HG02884 (cell line): Measurements from ENCODE around the gene CD81.
"Not testable (repeated sequence)": the region's sequence is repeated elsewhere in the genome, so short reads cannot be mapped to it uniquely, and the experiment has no call there.

Source experiments
- ATAC-seq: cut with Tn5 transposase; IDR thresholded peaks from one replicate; pipeline ENCODE4 v1.9.1; 2021; ENCODE audit warnings: mild to moderate bottlenecking, moderate library complexity; ENCODE audit not compliant: unreplicated experiment

The CD81 gene

GRCh38 chr11:2355000-2355644, 22.0 kb upstream of the CD81 start:
- no peak for ATAC-seq

GRCh38 chr11:2357246-2357645, 19.9 kb upstream of the CD81 start:
- ATAC-seq: no peak

- ATAC-seq: not testable (repeated sequence)
Measured at GRCh38 chr11:2357651-2358050, 19.5 kb upstream of the CD81 start.

GRCh38 chr11:2358754-2359442, 18.2 kb upstream of the CD81 start:
- no peak for ATAC-seq

GRCh38 chr11:2359557-2359956, 17.6 kb upstream of the CD81 start:
- ATAC-seq: no peak

- ATAC-seq: no peak
Measured at GRCh38 chr11:2360081-2360642, 16.9 kb upstream of the CD81 start.

GRCh38 chr11:2361565-2361964, 15.5 kb upstream of the CD81 start:
- ATAC-seq: no peak

GRCh38 chr11:2362414-2362813, 14.7 kb upstream of the CD81 start:
- no peak for ATAC-seq

- no peak for ATAC-seq
Measured at GRCh38 chr11:2363130-2363529, 14.0 kb upstream of the CD81 start.

GRCh38 chr11:2363577-2364370, 13.3 kb upstream of the CD81 start:
- no peak for ATAC-seq

GRCh38 chr11:2364386-2364785, 12.7 kb upstream of the CD81 start:
- ATAC-seq: not testable (repeated sequence)

- ATAC-seq: no peak
Measured at GRCh38 chr11:2365571-2366210, 11.4 kb upstream of the CD81 start.

GRCh38 chr11:2366276-2366675, 10.8 kb upstream of the CD81 start:
- ATAC-seq: no peak

GRCh38 chr11:2366733-2367132, 10.4 kb upstream of the CD81 start:
- no peak for ATAC-seq

- ATAC-seq: no peak
Measured at GRCh38 chr11:2367266-2368160, 9.6 kb upstream of the CD81 start.

GRCh38 chr11:2368178-2368850, 8.8 kb upstream of the CD81 start:
- ATAC-seq: no peak

- no peak for ATAC-seq
Measured at GRCh38 chr11:2368851-2369180, 8.3 kb upstream of the CD81 start.

GRCh38 chr11:2369320-2369719, 7.8 kb upstream of the CD81 start:
- no peak for ATAC-seq

- no peak for ATAC-seq
Measured at GRCh38 chr11:2369896-2370295, 7.2 kb upstream of the CD81 start.
